VCaP (cell line): ENCODE results near the gene GALC.

Experiments used
- H3K27ac ChIP-seq: fragments of 450-650 bp; 2 replicates; pipeline ENCODE4 v1.5.1; 2017
- CTCF ChIP-seq: fragments of 450-650 bp; conservative IDR thresholded peaks from 2 replicates; pipeline ENCODE4 v1.5.1; 2017; ENCODE audit warnings: mild to moderate bottlenecking, moderate library complexity

Gene GALC

GRCh38 chr14:88005978-88006851, 13.2 kb upstream of the GALC start:
- no peak overlapping the region for H3K27ac ChIP-seq
- TF ChIP-seq CTCF, result no peak

- TF ChIP-seq CTCF, result no peak
- no peak within 1 kb of the TSS for H3K27ac ChIP-seq
Observed at GRCh38 chr14:88005050-88005481, 12.1 kb upstream of the GALC start, which contains the start of gene GPR65. Gene GPR65 (plus strand): TSS chr14:88005135. CDS start chr14:88010848, 5,713 bp downstream.

GRCh38 chr14:88004506-88005036, 11.6 kb upstream of the GALC start:
- TF ChIP-seq CTCF, result no peak

GRCh38 chr14:88003425-88003824, 10.4 kb upstream of the GALC start:
- no peak for TF ChIP-seq CTCF
- H3K27ac ChIP-seq, result no peak overlapping the region

More at GRCh38 chr14:88004506-88005036, 11.6 kb upstream of the GALC start:
- H3K27ac ChIP-seq, result no peak overlapping the region

GRCh38 chr14:88002421-88003075, 9.6 kb upstream of the GALC start:
- TF ChIP-seq CTCF, result no peak
- H3K27ac ChIP-seq, result no peak overlapping the region

- no peak overlapping the region for H3K27ac ChIP-seq
- no peak for TF ChIP-seq CTCF
Observed at GRCh38 chr14:87999277-87999676, 6.3 kb upstream of the GALC start.

GRCh38 chr14:87998482-87998881, 5.5 kb upstream of the GALC start:
- H3K27ac ChIP-seq, result no peak overlapping the region
- TF ChIP-seq CTCF, result no peak
